ENCODE measurements around the gene KCNH1.

Gene KCNH1

DNA sequence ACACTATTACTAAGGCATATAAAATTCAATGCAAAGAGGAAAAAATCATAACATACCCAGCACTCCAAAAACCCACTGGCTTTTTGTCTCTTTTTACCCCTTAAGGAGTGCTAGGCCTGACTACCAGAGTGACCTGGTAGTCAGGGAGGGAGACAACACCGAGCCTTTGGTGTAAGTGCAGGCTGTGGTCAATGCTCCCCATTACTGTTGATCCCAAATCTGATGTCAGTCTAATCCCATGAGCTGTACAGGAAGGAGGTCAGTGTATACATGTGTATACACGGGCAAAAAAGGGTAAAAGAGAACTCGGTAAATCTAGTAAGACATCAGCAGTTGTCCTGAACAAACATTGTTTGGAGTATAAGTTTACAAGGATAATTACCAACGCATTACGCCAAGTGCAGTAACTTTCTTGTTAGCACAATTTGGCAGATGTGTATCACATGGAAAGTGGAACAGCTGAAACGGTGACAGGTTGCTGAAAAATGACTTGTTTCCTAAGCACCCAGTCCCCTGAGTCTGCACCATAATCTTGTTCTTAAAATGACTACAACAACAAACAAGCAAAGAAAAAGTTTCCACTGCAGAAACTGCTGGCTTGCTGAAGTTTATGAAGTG lies 217.9 kb downstream of the KCNH1 start:
- no peak for DNase-seq

DNA sequence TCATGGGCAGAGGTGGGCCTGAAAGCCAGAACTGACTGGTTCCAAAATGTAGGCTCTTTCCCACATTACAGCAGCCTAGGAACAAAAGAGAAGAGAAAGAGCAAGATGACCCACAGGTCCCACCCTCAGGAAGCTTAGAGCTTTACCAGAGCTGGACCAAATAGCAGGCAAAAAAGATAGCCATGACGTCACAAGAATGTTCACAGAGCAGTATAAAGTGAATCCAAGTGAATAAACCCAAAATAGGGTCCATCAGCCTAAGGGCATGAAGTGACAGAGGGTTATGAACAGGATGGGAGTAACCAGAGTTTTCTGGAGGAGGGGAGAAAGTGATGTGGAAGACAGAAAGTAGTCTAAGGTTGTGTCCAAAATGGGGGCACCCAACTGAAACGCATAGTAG lies 221.2 kb downstream of the KCNH1 start:
- DNase-seq, result no peak

DNA sequence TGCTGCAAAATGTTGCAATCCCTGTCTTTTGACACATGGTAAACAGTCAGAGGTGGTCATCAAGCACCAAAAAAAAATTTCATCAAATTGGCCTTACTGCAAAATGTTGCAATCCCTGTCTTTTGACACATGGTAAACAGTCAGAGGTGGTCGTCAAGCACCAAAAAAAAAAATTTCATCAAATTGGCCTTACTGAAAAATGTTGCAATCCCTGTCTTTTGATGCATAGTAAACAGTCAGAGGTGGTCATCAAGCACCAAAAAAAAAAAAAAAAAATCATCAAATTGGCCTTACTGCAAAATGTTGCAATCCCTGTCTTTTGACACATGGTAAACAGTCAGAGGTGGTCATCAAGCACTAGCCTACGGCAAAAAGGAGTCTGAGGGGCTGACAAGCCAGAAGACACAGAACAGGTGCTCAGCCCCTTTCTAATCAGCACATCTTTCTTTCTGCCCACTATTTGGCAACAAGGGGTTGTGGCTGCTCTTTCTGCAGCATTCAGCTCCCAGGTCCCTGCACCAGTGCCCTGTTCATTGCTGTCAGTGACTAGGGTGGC lies 223.8 kb downstream of the KCNH1 start:
- no peak for DNase-seq

DNA sequence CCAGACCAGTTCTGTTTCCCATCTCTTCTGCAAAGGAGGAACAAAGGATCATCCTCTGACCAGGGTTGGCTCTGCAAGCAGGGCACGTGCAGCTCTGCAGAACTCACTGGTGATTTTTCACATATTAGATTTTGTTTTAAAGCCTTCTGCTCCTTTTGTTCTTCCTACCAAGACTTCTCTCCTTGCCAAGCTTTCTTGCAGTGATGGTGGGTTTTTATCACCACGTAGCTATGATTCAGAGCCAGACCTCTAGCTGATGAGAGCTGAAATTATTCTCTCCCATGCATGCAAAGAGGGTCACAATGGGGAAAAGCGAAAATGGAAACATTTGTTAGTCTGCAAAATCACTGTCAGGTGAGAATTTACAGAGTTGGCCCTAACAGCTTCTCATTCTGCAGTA lies 225.2 kb downstream of the KCNH1 start:
- no peak for DNase-seq

DNA sequence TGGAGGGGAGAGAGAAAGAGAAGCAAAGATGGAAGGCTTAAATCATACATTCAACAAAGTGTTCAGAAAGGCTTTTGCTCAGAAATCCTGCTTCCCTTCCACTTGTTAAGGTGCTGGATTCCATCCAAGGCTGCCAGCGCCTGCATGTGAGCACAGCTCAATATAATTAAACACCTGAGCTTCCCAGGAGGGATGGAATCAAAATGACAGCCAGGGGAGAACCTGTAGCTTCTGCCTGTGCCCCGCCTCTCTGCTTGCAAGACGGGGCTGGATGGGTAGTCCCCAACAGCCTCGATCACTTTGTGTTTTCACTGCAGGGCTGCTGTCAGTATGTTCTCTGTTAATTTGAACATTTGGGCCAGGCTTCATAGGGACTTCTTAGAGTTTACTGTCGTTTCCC lies 225.7 kb downstream of the KCNH1 start:
- no peak for DNase-seq

DNA sequence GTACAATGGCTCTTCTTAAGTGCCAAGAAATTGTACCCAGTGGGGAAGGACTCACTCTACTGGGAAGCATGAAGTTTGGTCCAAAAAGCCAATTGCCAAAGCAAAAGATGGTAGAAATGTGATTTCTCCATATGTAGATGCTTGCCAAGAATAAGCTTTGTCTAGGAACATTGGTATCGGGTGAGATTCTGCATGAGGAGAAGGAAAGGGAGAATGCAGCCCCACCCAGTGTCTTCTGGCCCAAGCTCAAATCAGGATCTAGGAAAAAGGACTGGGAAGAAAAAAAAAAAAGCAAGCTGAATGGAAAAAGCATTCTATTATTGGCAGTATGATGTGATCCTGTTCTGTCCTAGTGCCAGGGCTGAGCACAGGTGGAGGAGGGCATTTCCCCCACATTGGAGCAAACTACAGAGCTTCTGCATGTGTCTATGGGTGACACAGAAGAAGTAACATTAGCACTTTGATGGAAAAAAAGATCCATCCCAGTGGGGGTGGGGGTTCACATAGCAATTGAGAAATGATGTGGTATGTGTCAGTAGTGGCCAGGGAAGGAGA lies 226.6 kb downstream of the KCNH1 start:
- no peak for DNase-seq

DNA sequence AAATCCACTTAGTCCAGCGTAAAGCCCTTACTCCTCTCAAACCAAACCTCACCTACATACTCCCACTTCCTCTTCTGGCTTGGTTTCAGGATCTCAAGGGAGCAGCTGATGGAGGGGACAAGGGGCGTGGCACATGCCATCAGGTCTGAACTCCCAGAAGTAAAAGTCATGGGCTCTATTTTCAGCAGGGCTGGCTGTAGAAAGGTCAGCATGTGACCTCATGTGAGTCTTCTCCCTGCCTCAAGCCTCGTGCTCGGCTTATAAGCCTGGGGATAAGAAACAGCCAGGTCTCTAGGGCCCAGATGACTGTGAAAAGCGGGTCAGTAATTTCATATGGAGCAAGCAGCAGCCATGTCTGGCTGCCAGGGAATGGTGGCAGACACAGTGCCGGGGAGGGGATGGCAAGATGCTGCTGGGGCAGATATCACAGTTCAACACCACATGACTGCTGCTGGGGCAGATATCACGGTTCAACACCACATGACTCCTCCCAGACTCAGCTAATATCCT lies 227.9 kb downstream of the KCNH1 start:
- DNase-seq, result no peak

DNA sequence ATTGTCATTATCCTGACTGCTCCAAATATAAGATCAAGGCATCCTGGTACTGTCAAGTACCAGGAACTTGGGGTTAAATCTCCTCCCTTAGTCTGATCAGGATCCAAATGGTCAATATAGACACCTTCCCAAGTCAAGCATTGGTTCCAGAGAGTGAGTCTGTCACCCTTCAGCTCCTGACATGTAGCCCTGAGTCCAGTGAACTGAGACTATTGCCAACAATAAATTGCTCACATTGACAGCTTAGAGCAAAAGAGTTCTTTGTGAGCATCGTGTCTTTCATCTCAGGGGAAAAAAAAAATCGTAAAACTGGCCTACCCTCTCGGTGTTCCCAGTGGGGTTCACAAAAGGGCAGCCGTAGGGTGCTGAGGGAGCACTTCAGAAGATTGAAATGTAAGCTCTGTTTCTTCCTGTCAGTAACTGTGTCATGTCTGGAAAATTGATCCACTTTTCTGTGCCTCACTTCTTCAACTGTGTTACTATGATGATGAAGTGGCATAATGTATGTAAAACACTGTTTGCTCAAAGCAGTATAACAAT lies 228.5 kb downstream of the KCNH1 start:
- no peak for DNase-seq

DNA sequence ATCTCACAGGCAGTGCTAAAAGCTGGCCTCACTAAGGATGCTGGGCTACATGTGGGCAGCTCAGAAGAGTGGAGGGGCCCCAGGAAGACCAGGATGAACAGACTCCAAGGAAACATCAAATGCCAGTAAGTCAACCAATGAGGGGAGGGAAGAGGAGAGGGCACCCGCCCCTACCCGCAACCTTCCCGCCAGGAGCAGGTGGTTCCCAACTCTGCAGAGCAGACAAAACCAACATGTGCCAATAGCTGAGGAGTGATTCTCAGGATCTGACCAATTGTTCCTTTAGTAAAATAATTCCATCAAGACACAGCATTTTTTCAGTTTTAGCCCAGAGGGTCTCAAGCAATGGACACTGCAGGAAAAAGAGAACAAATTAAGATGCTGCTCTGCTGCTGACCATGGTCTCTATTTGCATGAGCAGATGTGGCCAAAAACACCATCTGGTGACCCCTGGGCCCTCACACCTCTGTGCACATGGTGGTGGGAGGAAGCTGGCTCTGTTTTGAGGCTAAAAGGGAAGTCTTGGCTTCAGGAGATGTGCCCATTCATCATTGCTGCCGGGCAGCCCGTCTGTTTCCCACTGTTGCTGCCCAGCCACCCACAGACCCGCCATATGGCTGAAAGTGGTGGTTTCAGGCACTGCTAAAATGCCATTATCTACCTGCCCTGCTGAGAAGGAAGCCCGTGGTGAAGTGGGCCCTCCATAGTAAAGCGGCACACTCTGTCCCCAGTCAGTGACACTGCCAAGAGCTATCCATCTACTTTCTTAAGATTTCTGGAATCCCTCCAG lies 231.8 kb downstream of the KCNH1 start:
- DNase-seq, result no peak

DNA sequence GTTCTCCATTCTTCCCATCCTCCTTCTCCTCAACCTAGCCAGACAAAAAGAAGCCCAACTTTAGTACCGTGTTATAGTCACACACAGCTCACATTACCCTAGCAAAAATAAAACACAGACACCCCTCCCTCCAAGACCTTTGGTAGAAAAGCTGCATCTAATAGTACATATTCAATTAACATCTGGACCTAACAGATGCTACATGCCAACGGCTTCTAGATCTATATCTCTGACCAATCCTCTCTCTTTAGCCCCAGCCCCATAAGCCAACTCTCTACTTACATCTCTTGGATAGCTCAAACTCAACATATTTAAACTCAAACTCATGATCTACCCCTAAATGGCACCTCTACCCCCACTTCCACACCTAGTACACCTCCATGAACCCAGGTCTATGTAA lies 233.1 kb downstream of the KCNH1 start:
- no peak for DNase-seq

DNA sequence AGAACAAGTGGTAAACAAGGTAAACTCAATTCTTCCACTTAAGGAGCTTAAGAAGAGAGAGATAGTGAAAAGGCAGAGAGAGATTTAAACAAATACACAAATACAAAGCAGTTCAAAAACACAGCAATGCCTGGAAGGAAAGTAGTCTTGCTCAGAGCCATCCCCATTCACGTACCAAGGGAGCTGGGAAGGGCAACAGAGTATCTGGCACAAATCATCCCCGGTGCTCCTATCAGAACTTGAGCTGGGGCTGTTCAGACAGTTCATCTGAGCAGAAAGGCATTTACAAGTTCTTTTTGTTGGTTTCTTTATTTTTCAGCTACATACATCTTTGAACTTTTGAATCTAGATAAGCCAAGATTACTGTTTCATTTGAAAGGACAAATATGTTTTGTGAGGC lies 233.9 kb downstream of the KCNH1 start:
- DNase-seq, result no peak

DNA sequence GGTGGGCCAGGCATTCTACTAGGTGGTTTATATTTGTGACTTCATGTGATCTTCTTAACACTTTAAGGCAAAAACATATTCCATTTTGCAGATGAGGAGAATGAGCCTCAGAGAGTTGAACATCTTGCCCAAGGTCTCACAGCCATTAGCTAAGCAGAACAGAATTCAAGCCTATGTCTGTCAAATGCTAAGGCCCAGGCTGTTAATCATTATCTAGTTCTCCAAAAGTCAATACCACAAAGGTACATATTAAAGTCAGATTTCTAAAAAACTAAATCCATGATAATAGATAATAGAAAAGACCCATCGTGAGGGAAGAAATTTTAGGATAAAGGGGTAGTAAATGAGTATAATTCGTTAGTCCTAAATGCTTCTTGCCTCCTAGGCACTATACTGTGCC lies 234.3 kb downstream of the KCNH1 start:
- DNase-seq, result no peak

DNA sequence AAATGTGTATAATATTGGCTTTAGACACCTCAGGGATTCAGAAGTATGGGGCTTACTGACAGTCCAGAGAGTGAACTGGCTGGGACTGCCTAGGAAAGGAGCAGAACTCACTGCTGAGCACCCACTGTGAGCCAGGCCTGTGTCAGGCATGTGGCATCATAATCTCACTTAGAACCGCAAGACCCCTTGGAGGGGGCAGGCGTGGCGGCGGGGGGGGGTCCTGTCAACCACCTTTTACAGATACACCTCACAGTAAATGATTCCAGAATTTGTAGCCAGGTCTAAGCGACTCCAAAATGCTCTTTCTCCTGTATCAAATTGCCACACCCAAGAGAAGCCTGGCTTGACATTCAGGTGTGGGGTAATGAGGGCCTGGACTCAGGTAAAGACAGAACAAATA lies 235.5 kb downstream of the KCNH1 start:
- DNase-seq, result no peak

DNA sequence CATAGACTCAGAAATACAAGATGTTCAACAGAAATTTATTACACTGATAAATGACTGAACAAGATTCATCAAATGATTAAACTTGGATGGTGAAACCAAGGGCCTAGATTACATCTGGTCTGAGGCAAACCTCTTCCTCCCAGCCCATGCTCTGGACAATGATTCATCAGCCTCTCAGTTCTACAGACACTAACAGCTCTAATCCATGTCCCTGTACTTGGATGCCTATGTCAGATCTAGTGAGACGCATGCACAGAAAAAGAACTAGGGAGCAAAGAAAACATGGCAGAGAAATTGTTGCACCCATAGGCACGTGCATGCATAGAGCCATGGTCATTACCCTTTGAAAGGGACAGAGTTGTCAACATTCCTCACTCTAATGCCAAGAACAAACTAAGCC lies 250.1 kb downstream of the KCNH1 start:
- peak; percentile 85 for DNase-seq

DNA sequence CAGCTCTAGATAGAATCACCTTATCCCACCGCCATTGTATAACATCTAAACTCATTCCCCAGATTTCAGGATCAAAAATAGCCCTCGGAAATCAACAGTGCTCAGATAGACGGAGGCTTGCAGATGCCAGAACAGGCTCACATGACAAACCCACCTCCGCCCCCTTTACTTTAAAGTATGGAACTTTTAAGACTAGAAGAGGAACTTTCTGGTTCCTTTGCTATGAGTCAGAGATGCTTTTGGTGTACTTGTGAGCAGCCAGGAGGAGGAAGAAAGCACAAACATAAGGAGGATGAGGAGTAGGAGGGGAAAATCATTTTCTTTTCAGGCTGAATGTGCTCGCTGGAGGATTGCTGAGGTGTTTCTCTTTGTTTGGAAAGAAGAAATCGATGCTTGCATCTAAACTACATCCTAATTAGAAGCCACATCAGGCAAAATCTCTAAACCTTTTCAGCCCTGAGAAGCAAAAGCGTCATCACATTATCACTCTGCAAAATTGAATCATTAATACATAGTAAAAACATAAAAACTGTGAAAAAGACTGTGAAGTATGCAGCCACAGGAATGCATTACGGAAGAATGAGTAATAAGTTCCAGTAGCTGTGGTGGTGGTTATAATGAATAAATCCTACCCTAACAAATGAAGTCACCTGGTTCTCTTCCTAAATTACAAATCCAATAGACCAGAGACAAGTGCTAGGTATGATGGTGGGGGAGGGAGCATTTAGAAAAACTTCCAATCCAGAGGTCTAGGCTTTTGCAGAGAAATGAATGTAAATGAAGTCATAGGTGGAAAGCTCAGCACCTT lies 251.3 kb downstream of the KCNH1 start:
- peak; percentile 84 for DNase-seq

DNA sequence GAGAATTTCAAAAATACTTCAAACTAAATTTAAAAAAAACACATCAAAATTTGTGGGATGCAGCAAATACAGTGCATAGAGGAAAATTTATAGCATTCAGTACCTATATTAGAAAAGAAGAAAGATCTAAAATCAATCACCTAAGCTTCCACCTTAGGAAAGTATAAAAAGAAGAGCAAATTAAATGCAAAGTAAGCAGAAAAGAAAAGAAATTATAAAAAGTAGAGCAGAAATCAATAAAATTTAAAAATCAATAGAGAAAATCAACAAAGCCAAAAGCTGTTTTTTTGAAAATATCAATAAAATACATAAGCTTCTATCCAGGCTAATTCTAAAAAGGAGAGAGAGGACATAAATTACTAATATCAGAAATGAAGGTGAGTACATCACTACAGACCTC lies 255.4 kb downstream of the KCNH1 start:
- DNase-seq, result no peak

DNA sequence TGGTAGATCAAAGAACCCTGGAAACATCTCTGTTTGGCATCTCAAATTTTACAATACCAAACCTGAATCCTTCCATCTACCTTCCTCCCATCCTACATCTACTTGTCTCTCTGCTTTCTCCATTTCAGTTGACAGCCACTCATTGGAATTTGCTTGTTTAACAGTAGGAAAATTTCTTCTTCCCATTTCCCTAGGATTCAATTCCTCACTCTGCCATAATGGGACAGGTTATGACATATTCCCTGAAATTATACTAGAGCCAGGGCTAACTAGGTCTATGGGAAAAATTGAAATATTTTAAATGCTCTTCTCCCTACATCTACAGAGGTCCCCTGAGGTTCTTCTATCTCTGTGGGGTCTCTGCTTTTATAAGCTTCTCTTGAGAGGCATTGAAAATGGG lies 257.7 kb downstream of the KCNH1 start:
- DNase-seq, result no peak

DNA sequence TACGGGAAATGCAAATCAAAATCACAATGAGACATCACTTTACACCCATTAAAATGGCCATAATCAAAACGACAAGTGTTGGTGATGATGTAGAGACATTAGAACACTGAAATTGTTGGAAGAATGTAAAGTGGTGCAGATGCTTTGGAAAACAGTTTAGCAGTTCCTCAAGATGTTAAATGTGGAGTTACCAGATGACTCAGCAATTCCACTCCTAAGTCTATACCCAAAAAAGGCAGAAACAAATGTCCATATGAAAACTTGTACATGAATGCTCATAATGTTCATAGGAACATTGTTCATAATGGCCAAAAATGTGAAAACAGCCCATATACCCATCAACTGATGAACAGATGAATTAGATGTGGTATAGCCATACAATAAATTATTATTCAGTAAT lies 267.4 kb downstream of the KCNH1 start:
- DNase-seq, result peak; percentile 11

DNA sequence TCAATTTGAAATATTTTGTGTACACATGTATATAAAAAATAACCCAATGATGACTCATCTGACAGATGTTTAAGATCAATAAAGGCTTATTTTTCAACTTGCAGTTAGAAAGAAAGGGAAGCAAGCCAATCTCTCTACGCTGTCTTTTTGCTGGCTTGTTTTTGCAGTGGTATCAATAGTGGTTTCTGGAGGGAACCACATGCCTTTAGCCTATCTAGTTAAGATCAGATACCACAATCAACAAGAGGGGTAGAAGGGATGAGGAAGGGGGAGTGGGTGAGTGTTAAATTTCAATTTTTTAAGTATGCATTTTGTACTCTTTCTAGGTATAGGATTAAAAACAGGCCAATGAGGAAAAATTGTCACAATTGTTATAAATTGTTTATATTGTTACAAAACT lies 276.2 kb downstream of the KCNH1 start:
- peak; percentile 6 for DNase-seq

DNA sequence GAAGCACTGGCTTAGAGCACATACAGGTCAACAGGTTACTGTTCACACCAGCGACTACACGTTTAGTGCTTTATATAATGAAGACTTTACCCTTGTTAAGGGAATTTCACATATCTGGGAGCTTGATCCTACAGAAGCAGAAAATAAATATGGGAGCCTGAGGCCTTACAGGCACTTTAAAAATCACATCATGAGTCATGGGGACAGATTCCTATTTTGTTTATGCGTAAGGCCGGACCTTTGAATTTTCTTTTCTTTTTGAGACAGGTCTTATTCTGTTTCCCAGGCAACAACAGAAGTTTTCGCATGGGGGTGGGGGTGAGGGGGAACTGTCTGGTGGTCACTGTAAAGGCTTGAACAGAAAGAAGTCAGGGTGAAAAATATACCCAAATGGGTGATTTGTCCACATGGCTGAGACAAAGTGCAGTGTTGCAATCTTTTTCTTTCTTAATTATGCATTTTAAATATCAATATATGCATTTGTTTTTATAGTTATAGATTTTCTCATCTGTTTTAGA lies 276.7 kb downstream of the KCNH1 start:
- no peak for DNase-seq

DNA sequence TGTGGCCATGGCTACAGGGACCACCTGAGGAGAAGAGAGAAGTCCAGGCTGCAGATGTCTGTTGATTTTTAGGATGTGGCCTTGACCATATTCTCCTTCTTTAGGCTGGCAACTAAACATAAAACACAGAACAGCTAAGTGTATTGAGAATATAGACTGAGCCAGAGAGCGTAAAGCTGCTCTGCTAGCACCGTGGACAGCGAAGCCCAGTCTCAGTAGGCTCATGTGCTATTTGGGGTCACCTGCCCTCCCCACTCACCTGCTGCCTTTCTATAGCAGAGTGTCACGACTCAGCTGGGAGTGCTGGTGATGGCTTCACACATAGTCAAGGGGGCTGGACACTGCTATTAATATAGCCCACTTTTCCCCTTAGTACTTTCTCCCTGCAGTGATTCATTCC lies 278.5 kb downstream of the KCNH1 start:
- no peak for DNase-seq

DNA sequence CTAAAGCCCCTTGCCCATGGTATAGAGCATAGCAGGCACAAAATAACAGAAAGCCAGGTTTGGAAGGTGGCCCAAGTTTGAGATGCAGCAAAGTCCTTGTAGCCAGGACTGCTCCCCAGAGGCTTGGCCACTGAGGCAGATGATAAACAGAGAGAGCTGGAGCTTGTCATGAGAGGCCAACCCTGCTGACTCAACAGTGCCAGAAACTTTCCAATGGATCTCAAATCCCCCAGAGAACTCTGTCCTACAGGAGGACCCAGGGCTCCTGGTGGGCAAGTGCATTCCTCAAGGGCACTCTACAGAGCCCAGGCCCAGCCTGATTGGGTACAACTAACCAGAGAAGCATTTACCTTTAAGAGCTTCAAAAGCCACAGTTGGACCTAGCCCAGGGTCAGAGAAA lies 280.7 kb downstream of the KCNH1 start:
- DNase-seq, result no peak

DNA sequence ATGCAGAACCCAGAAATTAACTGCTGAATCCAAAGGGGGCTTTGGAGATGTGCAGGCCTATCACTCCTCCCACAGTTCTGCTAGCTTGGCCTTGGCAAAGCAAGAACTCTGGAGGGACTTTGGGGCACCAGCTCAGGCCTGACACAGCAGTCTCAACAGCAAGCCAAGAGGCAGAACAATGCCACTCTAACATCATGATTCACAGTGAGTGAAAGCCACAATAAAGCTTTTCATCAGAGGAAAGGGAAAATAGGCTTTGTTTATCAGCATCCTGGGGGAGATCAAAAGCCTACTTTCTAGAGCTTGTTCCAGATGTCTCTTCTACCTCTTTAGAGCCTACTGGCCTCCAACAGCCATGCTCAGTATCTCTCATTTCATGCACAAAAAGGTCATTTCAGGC lies 283.4 kb downstream of the KCNH1 start:
- DNase-seq, result no peak

Measured in fibroblast of upper back skin (primary cell).